Amniotic stem cell (primary cell): ENCODE results near the gene CHRDL1.

ENCODE experiments used
- DNase-seq: peaks from one replicate; lab custom pipeline; 2025; lab: John Stamatoyannopoulos, UW

The CHRDL1 gene

DNA sequence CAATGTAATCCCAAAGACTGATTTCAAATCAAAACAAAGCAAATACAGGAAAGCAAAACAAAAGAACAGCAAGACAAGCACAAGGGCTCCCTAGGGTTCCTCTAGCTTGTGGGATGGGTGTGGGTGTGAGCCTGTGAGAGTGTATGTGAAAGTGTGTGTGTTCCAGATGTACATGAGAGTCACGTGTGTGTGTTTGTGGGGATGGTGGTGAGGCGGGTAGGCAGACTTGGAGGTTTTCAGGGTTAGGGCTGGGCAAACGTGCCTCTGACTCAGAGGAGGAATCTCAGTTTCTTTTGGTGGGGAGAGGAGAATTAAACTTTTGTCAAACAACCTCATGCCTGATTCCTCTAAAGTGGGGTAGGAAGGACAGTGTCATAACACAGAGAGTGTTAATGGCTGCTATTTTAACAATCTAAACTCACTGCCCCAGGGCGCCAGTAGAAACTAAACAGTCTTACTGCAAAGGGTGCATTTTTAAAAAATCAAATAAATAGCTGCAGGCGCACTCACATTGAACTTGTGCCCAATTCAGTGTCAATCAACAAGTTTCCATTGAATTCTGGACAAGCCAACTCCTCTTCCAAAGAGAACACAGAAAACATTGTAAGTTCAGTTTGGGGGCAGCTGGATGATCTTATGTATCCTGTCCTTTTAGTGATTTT, 51.8 kb downstream of the CHRDL1 start:
- no peak for DNase-seq

DNA sequence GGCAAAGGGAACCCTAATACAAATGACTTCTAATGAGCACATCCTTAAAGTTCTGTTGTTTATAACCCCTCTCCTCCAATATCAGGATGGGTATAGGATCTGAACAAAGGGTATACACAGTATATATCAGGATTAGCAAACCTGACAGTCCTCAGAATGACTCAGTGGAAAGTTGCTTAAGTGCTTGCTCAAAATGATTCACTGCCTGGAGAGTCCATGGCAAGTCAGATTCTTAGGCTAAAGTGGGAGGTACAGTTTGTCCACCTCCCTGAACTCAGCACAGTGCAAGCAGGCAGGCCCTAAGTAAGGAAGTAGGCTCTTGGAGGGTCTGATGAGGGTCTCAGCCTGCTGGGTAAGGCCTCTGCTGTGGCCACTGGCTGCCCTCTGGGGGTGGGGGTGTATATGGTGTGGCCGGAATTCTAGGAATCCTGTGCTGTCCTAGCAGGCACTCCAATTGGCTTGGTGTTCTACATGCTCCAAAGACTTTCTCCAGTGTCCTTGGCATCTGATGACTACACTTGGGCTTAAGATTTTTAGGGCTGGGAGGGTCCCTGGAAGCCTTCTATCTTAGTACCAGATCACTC, 54.3 kb downstream of the CHRDL1 start:
- no peak for DNase-seq

GRCh38 chrX:110734894-110735541, 60.6 kb downstream of the CHRDL1 start:
- peak; percentile 13 for DNase-seq

GRCh38 chrX:110734271-110734670, 61.3 kb downstream of the CHRDL1 start:
- DNase-seq = no peak

- DNase-seq = no peak
Observed at GRCh38 chrX:110733166-110733565, 62.5 kb downstream of the CHRDL1 start.

GRCh38 chrX:110732266-110732665, 63.4 kb downstream of the CHRDL1 start:
- DNase-seq = no peak

- DNase-seq = no peak
Observed at GRCh38 chrX:110723844-110724243, 71.8 kb downstream of the CHRDL1 start.

DNA sequence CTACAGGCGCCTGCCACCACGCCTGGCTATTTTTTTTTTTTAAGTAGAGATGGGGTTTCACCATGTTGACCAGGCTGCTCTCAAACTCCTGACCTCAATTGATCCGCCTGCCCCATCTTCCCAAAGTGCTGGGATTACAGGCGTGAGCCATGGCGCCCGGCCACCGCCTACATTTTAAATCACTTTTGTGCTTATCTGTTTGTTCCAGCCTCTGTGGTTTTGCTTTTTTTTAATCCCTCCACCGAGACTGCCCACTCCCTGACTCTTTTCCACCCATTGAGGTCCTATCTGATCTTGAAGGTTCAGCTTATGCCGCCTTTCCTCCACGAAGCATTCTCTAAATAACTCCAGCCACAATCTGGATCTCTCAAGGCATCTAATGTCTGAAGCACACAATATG, 73.5 kb downstream of the CHRDL1 start:
- no peak for DNase-seq

DNA sequence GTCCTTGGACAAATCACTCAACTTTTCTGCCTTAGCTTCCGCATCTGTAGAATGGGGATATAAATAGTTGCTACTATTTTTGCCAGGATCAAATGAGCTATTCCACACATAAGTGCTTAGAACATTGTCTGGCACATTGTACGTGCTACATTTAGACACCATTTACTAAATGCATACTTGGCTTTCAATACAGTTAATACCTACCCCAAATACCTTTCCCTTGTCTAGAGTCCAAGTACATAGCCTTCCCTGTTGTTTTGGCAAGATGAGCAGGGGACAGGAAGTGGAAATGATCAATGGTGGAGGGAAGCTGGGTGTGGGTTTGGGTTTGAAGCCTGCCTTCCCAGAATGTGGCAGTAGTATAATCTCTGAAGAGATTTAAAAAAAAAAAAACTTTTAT, 82.0 kb downstream of the CHRDL1 start:
- DNase-seq = no peak

GRCh38 chrX:110706446-110706845, 89.2 kb downstream of the CHRDL1 start:
- no peak for DNase-seq

DNA sequence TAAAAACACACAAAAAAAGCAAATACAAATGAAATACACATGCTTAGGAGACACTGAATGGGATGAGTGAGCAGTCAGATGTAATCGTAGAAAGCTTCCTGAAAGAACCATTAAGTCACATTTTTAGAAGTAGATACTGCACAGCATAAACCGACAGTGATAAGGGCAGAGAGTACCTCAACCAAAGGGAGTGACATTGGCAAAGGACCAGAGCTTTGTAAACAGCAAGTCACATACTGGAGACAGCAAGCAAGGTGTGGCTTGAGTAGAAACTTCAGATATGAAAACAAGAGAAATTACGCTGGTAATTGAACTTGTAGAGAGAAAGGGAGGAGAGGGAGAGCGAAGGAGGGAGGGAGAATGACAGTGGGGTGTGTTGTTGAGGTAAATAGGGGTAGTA, 92.0 kb downstream of the CHRDL1 start:
- no peak for DNase-seq

DNA sequence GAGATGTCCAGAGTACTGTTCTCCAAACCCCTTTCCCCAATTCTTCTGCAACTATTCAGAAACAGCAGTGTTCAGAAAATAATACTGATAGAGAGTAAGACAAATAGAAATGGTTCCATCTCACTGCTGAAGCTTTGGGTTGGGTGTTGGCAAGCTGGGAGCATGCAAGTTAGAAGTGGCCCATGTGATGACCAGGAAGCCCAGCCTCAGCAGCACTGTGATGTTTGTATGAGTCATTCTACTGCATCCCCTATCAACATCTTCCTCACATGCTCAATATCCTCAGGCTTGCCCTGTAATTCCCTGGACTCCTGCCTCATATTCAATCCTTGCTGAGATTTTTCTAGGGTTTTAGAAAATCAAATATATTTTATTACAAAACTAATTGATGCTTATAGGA, 96.5 kb downstream of the CHRDL1 start:
- DNase-seq = no peak

DNA sequence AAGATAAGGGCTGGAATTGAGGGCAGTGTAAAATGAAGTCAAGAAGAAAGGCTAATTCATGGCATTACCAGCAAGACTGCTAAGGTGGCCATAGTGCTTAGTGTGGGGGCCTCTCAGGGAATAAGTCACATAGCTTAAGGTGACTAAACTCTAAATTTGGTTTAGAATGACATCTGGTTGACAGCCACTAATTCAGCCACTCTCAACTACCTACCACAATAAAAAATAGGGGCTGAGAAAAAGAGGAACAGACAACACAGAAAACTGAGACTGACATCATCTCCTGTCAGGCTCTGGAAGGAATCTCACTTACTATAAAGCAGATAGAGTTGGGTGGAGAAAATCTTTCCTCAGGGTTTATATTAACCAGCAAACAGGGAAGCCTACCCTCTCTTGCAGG, 96.9 kb downstream of the CHRDL1 start:
- DNase-seq = no peak

- no peak for DNase-seq
Observed at GRCh38 chrX:110692866-110693265, 102.8 kb downstream of the CHRDL1 start.

GRCh38 chrX:110691446-110691845, 104.2 kb downstream of the CHRDL1 start:
- DNase-seq = no peak

GRCh38 chrX:110684653-110685052, 111.0 kb downstream of the CHRDL1 start:
- DNase-seq = no peak

DNA sequence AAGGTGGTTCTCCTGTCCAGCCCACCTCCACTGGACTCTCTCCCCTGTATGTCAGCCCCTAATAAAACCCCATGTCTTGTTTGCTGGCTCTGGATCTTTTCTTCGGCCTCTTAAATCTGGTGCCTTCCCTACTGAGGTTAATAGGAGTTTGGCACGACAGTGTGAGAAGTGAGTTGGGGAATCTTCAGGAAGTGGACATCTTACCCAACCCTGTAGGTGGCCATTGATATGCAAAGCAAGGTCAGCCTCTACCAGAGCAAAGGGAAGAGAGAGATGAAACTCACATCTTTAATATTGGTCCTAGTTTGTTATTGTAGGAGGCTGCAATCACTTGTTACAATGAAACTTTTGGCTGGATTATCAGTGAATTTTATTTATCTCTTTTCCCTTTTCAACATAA, 111.7 kb downstream of the CHRDL1 start:
- DNase-seq = no peak

DNA sequence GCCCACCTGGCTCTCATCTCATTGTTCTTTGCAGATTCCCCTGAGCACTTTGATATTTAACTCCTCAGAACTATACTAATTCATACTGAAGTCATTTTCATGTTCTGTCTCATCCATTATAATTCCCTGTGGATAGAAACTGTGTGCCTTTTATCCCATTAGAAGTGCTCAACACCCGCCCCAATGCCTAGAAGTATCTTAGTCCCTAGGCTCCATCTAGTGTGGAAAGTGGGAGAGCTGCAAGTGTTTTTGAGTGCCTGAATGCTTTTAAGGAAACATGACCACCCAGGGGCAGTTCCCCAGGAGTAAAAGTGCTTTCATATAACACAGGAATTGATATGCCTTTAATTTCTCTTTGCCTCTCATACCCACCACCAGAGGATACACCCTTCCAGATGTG, 117.0 kb downstream of the CHRDL1 start:
- DNase-seq = no peak

- DNase-seq = no peak
Observed at GRCh38 chrX:110675886-110676285, 119.7 kb downstream of the CHRDL1 start.

DNA sequence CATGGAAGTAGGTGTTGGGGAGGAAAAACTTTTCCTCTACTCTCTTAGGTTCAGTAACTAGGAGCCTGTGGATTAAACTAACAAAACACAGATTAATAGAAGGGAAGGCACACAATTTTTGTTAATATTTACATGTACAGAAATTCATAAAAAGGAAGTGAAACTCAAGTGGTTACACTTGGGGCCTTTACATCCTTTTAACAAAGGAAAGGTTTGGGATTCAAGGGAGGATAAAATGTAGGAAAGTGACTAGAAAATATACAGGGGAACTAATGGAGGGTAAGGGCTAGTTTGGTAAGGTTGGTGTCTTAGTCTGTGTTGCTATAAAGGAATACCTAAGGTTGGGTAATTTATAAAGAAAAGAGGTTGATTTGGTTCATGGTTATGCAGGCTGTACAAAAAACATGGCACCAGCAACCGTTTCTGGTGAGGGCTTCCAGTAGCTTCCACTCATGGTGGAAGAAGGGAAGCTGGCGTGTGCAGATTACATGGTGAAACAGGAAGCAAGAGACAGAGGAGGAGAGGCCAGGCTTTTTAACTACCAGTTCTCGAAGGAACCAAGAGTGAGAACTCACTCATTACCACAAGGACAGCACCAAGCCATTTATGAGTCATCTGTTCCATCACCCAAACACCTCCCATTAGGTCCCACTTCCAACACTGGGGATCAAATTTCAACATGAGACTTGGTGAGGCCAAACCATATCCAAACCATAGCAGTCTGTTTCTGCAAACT, 124.4 kb downstream of the CHRDL1 start:
- no peak for DNase-seq

DNA sequence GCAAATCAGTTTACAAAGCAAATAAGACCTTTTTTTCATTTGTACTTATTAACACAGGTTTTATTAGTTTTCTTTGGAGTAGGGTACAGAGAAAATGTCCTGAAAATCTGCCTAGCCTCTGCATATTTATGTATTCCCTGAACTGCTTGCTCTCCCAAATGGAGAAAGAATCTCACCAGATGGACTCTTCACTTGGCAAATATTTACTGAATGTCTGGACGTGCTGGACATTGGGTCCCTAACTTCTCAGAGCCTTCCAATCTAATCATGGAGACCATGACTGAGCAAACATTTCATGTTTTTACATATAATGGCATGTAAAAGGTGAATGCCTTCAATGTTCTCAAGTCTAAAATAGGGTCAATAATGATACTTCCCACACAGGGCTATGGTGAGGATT, 126.0 kb downstream of the CHRDL1 start:
- DNase-seq = no peak

GRCh38 chrX:110667706-110668105, 127.9 kb downstream of the CHRDL1 start:
- DNase-seq = no peak
